WI38 (cell line): Measurements from ENCODE around the gene ELP5.

Source experiments
- H3K4me3 ChIP-seq: 2 replicates; pipeline ENCODE4 v1.5.1; 2011; ENCODE audit warnings: low read depth, mild to moderate bottlenecking, control low read depth, low read length
- CTCF ChIP-seq: IDR thresholded peaks from 2 replicates; pipeline ENCODE4 v1.5.1; 2012; ENCODE audit warnings: low read depth, mild to moderate bottlenecking, control low read depth, low read length

The ELP5 gene

GRCh38 chr17:7219812-7220592 lies 32.0 kb upstream of the ELP5 start, which contains the start of the genes ACADVL and DLG4:
Gene ACADVL, plus strand, starts transcription at chr17:7219938. Its CDS starts 47 bp downstream, at chr17:7219985.
Gene DLG4, minus strand, starts transcription at chr17:7219836.
- TF ChIP-seq CTCF: no peak
- peak within 1 kb of the TSS; percentile 92 for H3K4me3 ChIP-seq

- peak; percentile 48 for TF ChIP-seq CTCF
- peak overlapping the region; percentile 92 for H3K4me3 ChIP-seq
These were observed 31.3 kb upstream of the ELP5 start for GRCh38 chr17:7220593-7221277.

GRCh38 chr17:7221278-7222092 lies 30.5 kb upstream of the ELP5 start:
- TF ChIP-seq CTCF: no peak
- no peak overlapping the region for H3K4me3 ChIP-seq

GRCh38 chr17:7222093-7222971 lies 29.7 kb upstream of the ELP5 start:
- no peak for TF ChIP-seq CTCF
- no peak overlapping the region for H3K4me3 ChIP-seq

- H3K4me3 ChIP-seq: no peak overlapping the region
- TF ChIP-seq CTCF: no peak
These were observed 29.1 kb upstream of the ELP5 start for GRCh38 chr17:7222972-7223292.

GRCh38 chr17:7223375-7223774 lies 28.6 kb upstream of the ELP5 start:
- TF ChIP-seq CTCF: no peak

More at GRCh38 chr17:7223375-7223774, 28.6 kb upstream of the ELP5 start:
- no peak overlapping the region for H3K4me3 ChIP-seq
